Measurements from ENCODE around the gene CPA5. TPM values are rescaled to one million over a fixed set of nuclear protein-coding genes. Genes with fewer than 3 reads are reported as not detected.

CPA5 gene
- total RNA-seq, 1 donor from 2014 or later, result not detected

GRCh38 chr7:130337410-130337971 lies 7.1 kb upstream of the CPA5 start:
- Histone ChIP-seq H3K4me3 (ENCODE audit: low read depth, low read length) (no peak overlapping the region), H3K27me3 (ENCODE audit: control insufficient read depth, insufficient read depth, low read length) (no peaks in the 10 kb centered on the region), H3K36me3 (ENCODE audit: control insufficient read depth, insufficient read depth, low read length) (no peaks in the 10 kb centered on the region)
- no peak for TF ChIP-seq CTCF (IDR thresholded peaks at IDR 0.05; ENCODE audit: insufficient read depth, low read length, poor library complexity, severe bottlenecking)
- DNase-seq (ENCODE audit: low read depth), result no peak

GRCh38 chr7:130338233-130338632 lies 6.4 kb upstream of the CPA5 start:
- no peak for TF ChIP-seq CTCF (IDR thresholded peaks at IDR 0.05; ENCODE audit: insufficient read depth, low read length, poor library complexity, severe bottlenecking)
- Histone ChIP-seq H3K27me3 (ENCODE audit: control insufficient read depth, insufficient read depth, low read length) (no peaks in the 10 kb centered on the region), H3K36me3 (ENCODE audit: control insufficient read depth, insufficient read depth, low read length) (no peaks in the 10 kb centered on the region), H3K4me3 (ENCODE audit: low read depth, low read length) (no peak overlapping the region)
- no peak for DNase-seq (ENCODE audit: low read depth)

- H3K27me3 ChIP-seq (ENCODE audit: control insufficient read depth, insufficient read depth, low read length), result no peaks in the 10 kb centered on the region
- H3K36me3 ChIP-seq (ENCODE audit: control insufficient read depth, insufficient read depth, low read length), result no peaks in the 10 kb centered on the region
- TF ChIP-seq CTCF (IDR thresholded peaks at IDR 0.05; ENCODE audit: insufficient read depth, low read length, poor library complexity, severe bottlenecking), result no peak
- DNase-seq (ENCODE audit: low read depth), result no peak
- H3K4me3 ChIP-seq (ENCODE audit: low read depth, low read length), result no peak overlapping the region
Observed at GRCh38 chr7:130341882-130342281, 2.7 kb upstream of the CPA5 start.

GRCh38 chr7:130342701-130343380 lies 1.8 kb upstream of the CPA5 start:
- Histone ChIP-seq H3K36me3 (ENCODE audit: control insufficient read depth, insufficient read depth, low read length) (no peaks in the 10 kb centered on the region), H3K4me3 (ENCODE audit: low read depth, low read length) (no peak overlapping the region), H3K27me3 (ENCODE audit: control insufficient read depth, insufficient read depth, low read length) (no peaks in the 10 kb centered on the region)
- TF ChIP-seq CTCF (IDR thresholded peaks at IDR 0.05; ENCODE audit: insufficient read depth, low read length, poor library complexity, severe bottlenecking), result no peak
- DNase-seq (ENCODE audit: low read depth), result no peak

GRCh38 chr7:130345136-130345535 lies 520 bp downstream of the CPA5 start:
- no peak for DNase-seq (ENCODE audit: low read depth)
- Histone ChIP-seq H3K27me3 (ENCODE audit: control insufficient read depth, insufficient read depth, low read length) (no peaks in the 10 kb centered on the region), H3K36me3 (ENCODE audit: control insufficient read depth, insufficient read depth, low read length) (no peaks in the 10 kb centered on the region), H3K4me3 (ENCODE audit: low read depth, low read length) (no peak overlapping the region)
- no peak for TF ChIP-seq CTCF (IDR thresholded peaks at IDR 0.05; ENCODE audit: insufficient read depth, low read length, poor library complexity, severe bottlenecking)

- H3K4me3 ChIP-seq (ENCODE audit: low read depth, low read length), result no peak overlapping the region
- no peaks in the 10 kb centered on the region for H3K36me3 ChIP-seq (ENCODE audit: control insufficient read depth, insufficient read depth, low read length)
- no peaks in the 10 kb centered on the region for H3K27me3 ChIP-seq (ENCODE audit: control insufficient read depth, insufficient read depth, low read length)
- TF ChIP-seq CTCF (IDR thresholded peaks at IDR 0.05; ENCODE audit: insufficient read depth, low read length, poor library complexity, severe bottlenecking), result no peak
- DNase-seq (ENCODE audit: low read depth), result no peak
Observed at GRCh38 chr7:130345725-130346124, 1.1 kb downstream of the CPA5 start.

Measured in kidney epithelial cell (primary cell).